Stimulated activated CD8-positive, alpha-beta memory T cell treated with anti-CD3 and anti-CD28 coated beads, Interleukin-12 subunit alpha, Interleukin-12 subunit beta, amount 100 ng/mL, for 1 hour (primary cell): ENCODE data around the gene SLC2A4RG.
"Not testable (repeated sequence)": the region's sequence is repeated elsewhere in the genome, so short reads cannot be mapped to it uniquely, and the experiment has no call there.

Experiments used
- DNase-seq: peaks from one replicate; pipeline ENCODE4 v3.0.0-alpha.2; 2020; ENCODE audit warnings: low read depth

Gene SLC2A4RG

DNA sequence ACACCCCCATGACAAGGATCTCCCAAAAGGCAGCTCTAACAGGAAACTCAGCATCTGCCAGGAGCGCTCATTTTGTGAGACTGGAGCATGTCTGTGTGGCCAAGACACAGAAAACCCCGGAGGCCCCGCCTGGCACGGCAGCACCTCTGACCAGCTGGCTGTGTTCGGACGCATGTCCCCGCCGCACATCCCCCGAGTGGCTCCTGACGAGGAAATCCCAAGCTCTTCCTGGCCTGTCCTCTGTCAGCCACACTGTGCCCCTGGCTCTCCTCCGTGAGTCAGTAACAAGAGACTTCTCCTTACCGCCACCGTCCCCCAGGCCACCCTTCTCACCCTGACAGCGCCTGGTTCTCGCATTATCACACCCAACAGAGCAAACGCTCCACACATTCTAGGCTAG lies 14.4 kb downstream of the SLC2A4RG start:
- no peak for DNase-seq

DNA sequence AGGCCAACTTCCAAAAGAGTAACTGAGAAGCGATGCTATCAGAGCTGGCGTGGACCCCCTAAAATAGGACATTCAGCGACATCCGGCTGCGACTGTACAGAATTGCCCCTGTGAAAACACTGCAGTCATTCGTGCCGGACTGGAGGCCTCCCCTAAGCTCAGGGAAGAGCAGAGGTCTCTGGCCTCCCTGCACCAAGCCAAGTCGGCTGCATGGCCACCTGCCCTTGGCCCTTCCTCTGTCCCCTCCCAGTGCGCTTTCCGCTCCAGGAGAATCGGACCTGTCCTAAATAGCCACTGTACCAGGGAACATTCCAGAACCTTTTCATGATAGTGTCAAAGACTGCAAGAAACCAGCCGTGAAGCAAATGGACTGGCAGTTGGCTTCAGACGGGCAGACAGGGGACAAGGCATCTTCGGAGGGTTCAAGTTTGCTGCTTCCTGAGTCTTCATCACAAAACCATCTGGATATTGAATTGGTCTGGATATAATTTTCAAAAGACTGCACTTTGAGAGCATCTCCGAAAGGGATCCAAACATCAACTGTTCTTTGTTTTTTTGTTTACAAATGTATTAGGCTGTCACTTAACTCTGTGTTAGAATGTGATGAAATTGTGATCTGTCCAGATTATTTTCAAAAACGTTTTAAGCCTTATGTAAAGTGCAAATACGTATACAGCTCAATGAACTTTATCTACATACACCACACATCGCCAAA lies 16.5 kb downstream of the SLC2A4RG start:
- DNase-seq: no peak

DNA sequence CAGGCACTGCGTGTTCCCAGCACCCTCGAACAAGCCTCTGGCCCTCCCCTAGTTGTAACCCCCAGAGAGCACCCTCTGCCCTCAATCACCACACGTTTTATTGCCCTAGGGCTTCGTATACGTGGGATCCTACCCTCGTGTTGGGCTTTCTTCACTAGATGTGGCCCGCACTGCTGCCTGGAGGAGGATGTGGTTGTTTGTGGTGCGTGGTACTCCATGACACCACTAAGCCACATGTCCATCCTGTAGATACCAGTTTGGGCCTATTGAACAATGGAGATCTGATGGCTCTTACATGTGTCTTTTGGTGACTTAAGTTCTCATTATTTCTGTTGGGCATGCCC lies 17.0 kb downstream of the SLC2A4RG start:
- DNase-seq: no peak

DNA sequence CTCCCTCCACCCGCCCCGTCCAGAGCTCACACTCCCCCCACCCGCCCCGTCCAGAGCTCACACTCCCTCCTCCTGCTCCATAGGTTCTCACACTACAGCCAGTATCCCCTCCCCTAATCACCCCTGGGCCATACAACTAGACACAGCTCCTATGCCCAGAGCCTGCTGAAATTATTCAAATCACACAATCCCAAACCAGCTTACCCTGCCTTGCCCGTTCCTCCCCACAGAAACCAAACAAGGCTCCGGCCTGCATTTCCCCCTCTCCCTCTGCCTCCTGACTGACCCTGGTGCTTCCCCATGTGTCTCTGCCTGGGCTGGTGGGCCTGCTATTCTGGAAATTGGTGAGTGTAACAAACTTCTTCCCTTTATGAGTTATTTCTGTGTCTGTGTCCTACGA lies 18.6 kb downstream of the SLC2A4RG start:
- no peak for DNase-seq

DNA sequence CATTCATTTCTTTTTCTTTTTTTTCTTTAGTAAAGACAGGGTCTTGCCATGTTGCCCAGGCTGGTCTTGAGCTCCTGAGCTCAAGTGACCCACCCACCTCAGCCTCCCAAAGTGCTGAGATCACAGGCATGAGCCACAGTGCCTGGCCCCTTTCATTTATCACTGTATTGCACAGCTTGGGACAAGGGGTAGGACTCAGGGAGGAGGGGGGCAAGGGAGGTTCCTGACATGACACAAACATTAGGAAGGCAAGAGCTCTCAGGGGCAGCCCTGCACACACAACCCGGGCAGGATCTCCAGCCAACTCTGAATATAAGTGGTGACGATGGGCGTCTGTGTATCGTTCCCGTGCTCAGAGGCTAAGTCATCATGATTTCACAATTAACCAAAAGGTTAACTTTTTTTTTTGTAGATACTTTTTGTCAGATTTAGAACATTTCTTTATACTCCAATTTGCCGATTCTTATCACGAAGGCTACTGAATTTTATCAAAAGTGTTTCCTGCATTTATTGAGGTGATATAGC lies 19.9 kb downstream of the SLC2A4RG start:
- no peak for DNase-seq

DNA sequence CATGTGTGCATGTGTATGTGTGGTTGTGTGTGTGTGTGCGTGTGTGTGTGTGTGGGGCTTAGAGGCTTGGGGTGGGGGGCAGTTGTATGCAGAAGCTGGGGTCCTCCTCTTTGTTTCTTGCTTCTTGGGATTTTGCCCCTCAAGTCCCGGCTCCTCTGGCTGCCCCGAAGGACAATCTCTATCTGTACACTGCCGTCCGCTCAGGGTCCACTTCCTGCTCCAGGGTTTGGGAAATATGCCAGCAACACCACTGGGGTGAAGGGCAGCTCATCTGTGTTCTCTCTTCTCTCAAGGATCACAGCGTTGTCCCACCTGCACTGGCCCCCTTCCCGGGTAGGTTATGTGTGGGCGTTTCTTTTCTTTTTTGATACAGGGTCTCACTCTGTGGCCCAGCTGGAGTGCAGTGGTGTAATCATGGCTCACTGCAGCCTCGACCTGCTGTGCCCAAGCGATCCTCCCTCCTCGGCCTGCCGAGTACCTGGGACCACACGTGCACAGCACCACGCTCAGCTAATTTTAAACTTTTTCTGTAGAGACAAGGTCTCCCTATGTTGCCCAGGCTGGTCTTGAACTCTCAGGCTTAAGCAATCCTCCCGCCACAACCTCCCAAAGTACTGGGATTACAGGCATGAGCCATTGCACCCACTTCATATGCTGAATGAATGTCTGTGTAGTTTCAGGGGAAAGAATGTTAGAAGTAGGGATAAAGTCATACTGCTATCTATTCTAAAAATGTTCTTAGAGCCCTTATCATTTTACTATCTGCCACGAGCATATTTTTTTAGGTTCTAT lies 25.7 kb downstream of the SLC2A4RG start:
- DNase-seq: no peak

DNA sequence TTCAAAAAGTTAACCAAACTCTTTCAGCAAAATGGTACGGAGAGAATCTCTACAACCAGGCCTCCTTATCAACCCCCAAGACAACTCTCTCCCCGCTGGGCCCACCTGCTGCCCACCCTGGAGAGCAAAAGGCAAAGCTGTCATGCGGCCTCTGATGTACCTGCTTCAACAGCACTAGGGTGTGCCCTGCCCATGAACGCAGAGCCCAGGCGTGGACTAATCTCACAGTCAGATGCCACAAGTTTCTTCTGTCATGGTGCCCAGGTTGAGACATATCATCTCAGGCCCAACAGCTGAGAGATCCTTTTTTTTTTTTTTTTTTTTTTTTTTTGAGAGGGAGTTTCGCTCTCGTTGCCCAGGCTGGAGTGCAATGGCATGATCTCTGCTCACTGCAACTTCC lies 26.3 kb downstream of the SLC2A4RG start:
- DNase-seq: no peak

DNA sequence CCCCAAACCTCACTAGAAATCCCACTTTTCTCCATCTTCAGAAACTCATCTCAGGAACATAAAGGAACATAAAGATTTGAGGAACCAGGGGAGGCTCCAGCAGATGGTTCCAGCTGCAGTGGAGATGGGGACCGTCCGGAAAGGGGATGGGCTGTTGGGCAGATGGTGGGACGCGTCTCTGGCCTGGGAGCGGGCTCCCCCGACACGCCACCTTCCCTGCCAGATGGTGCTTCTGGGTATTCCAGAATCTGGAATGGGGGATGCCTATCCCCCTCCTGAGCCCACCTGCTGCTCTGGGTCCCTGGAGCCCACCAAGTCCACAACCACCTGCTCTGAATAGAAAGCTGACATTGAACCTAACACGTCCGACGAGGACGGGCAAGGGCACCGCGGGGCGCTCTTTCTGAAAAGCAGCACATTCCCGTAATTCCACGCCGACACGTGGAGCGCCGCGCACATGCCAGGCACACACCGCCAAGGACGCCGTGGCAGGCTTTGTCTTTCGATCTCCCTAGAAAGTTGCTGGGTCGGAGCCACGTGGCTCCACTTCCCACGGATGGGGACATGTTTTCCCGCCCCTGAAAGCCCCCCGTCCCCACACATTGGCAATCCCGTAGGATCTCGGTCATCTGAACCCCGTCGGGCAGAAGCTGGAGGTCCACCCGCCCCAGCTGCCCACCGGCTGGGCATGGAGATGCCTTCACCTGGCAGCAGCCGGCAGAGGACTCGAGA lies 27.3 kb downstream of the SLC2A4RG start:
- DNase-seq: no peak

DNA sequence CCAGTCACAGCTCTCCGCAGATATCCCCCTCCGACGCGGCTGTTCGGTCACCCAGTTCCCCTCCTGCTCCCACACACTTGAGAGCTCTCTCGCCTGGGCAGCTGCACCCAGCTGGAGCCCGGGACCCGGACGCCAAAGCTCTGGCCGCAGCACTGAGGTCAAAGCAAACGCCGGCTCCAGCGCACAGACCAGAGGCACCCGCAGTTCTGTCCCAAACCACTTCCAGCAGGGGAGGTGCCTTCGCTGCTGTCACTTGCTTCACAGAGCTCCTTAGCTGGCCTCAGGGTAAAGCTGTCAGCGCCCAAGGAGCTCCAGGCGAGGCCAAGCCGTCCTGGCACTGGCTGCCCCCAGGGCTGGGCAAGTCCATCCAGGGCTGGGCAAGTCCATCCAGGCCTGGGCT lies 27.9 kb downstream of the SLC2A4RG start:
- DNase-seq: no peak

DNA sequence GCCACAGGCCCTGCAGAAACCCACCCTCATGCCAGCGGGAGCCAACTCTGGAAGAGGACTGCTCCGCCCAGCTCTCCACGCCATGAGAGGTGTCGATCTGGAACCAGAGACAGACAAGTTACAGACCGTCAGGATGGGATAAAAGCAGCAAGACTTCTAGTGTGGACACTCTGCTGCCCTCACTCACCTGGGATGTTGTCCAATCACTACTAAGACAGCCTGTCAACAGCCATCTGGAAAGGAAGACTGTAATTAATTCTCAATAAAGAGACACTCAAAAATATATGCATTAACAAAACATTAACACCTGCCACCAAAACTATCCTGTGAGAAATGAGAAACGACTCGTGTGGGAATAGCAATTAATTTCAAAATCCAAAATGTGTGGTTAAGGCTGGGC lies 28.3 kb downstream of the SLC2A4RG start:
- DNase-seq: no peak

DNA sequence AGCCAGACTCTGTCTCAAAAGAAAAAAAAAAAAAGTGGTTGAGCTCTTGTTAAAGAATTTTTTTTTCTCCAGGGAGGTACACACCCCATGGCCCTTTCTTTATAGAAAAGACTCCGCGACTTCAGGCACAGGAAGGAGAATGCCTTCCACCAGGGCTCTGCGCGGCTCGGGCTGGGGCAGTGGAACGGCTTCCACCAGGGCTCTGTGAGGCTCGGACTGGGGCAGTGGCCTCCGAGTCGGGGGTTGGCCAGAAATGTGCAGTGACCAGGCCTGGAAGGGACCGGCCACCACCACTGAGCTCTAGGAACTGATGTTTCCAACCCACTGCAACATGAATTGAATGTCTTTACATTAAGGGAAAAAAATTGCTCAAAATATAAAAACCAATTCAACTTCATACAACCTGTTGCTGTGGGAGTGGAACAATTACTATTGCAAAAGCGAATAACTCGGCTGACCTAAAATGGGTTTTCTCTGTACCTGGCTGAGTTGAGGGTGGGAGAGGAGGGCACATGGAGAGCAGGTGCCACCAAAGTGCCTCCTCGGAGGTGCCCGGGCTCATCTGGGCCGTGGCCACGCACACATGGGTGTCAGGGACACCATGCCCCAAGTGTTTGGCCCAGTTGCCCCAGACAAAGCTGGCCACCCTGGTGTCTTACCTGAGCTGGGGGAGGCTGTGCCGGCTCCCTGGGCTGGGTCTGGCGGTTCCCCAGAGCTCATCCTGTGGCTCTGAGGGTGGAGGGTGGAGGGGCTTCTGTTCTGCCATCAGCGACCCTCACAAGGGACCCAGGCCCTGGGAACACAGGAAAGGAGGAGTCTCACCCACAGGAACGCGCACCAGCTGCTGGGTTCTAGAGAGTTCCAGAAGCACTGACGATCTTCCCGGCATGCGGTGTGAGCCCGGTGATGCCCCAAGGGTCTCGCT lies 29.3 kb downstream of the SLC2A4RG start:
- DNase-seq: no peak

DNA sequence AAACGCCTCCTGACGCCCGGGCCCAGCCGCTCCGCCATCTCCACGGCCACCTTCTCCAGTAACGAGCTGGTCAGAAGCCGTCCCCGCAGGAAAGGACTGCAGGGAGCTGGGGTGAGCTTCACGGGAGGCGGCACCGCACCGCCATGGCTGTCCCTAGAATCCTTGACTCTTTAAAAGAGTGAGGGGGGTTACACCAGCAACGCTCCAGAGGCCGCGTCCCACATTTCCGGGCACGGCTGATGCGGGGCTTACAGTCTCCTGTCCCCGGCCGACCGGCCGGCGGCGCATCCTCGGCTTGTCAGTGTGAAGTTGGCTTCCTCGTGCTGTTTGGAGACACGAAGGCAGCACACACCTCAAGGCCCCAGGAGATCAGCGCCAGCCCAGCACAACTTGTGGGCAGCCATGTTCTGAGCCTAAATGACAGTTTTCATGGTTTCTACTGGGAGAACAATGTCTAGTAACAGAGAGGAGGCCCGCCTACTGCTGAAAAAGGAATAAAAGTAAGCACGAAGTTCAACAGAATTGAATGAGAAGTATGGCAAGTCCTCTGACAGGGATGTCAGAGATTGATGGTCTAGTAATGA lies 30.4 kb downstream of the SLC2A4RG start:
- DNase-seq: no peak

DNA sequence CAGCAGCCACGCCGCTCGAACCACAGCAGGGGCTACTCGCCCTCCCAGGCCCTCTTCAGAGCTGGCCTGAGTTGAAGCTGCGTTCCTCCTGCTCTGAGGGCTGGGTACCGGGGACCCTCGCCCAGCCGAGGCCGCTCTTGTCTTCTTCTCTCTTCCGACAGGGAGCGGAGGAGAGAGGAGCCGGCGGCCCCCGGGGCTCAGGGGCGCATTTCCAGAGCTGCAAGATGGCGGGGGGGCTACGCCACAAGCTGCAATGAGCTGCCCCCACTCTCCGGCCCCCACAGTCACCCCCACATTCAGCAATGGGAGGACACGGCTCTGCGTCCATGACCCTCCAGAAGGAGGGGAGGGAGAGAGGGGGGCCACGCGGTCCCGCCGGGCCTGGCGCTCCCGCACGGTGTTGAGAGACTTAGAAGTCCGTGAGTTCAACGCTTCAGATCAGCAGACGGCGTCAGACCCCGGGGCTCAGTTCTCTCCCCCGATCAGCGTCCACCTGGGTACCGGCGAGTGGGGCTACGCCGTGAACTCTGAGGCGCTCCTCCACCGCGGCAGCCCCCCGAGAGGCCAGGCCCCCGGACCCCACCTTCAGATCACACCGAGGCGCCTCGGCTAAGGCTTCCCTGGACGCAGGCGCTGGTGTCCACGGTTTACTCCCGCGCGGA lies 31.6 kb downstream of the SLC2A4RG start:
- DNase-seq: no peak

DNA sequence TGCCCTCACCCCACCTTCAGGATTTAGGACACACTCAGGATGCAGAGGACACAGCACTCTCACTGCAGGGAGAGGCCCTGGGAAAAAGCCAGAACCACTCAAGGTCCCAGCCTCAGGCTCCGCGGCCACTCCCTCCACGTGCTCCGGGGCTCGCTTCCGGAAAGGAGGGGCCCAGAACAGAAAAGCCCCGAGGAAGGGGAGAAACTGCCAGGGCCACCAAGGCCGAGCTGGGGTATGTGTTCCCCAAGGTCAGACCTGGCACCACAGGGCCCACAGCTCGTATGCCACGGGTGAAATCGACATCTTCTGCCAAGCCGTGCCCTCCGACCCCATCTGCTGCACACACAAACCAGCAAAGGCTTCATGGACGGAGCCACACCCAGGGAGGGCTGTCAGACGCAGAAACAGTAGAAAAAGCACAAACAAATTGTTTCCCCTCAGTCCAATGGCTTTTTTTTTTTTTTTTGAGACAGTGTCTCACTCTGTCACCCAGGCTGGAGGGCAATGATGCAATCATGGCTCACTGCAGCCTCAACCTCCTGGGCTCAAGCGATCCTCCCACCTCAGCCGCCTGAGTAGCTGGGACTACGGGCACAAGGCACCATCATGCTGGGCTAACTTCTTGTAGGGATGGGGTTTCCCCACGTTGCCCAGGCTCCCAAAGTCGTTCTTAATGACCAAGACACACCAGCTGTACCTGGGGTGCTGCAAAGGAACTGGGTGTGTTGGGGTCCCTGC lies 33.4 kb downstream of the SLC2A4RG start:
- DNase-seq: no peak

DNA sequence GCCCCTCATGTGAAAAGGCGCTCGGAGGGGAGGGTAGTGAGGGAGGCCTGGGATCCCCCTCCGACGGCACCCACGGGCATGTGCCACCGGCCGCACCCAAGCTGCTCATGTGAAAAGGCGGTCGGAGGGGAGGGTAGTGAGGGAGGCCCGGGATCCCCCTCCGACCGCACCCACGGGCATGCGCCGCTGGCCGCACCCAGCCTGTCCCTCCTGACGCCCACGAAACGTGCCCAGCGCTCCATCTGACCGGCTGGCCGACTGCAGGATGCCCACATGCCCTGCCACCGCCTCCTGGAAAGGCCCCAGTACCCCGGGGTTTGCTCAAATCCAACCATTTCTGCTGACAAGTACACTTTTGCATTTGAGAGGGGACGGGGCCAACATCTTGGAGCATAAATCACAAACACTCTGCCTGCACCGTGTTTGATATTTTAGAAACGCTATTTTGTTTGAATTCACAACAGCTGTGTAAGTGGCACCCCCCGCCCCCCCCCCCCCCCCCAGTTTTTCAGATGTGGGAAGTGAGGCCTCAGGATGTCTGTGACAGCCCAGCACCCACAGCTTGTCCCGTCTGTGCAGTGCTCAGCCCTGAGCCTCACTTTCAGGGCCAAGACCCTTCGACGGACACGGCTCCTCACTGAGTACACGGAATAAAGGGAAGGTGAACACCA lies 34.1 kb downstream of the SLC2A4RG start:
- DNase-seq: no peak

DNA sequence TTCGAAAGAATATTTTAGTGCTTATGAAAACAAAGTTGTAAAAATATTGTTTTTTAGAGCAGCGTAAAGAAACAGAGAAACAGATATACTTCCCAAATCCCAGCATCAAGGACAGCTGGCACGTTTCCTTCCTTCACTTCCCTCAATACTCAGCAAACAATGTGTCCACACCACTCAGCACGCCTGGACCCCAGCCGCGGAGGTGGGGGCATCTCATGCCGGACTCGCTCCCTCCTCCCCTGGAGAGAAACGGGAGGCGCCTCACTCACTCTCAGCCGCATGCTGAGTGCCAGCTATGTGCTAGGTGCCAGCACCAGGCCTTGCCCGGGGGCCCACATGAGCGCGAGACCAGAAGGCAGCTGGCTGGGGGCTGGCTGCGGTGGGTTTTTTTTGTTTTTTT lies 34.7 kb downstream of the SLC2A4RG start:
- DNase-seq: no peak

DNA sequence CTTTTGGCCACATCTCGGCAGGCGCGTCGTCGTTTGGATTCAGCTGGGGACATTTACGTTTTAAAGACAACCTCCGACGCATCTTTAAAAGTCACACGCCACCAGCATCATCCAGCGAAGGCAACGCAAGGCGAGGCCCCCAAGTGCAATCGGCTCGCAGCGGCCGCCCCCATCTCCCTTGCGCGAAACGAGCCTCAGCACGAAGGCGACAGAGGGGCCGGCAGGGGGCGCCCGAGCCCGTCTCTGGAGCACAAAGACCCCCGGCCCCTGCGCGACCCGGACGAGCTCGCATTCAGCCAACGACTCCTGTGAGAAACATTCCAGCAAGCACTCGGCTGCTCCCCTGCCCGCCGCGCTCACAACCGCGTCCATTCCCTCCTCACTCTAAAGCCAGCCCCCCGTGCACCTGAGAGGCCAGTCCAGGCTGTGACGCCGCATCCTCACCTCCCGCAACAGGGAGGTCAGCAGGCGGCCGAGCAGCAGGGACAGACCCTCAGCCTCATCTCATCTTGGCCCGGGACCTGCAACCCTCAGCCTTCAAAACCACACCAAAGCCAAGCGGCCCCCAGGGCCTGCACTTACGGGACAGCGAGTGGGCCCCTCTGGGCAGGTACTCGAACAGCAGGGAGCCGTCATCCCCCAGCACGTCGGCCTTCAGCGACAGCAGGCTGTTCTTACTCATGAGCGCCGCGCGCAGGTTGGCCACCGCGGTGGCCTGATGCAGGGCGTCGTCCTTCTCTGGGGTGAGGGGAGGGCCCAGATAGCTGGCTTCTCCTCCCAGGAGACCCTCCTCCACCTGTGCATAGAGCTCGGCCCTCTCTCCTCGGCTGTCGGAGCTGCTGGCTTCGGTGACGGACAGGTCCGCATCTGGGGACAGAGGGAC lies 35.8 kb downstream of the SLC2A4RG start:
- no peak for DNase-seq

DNA sequence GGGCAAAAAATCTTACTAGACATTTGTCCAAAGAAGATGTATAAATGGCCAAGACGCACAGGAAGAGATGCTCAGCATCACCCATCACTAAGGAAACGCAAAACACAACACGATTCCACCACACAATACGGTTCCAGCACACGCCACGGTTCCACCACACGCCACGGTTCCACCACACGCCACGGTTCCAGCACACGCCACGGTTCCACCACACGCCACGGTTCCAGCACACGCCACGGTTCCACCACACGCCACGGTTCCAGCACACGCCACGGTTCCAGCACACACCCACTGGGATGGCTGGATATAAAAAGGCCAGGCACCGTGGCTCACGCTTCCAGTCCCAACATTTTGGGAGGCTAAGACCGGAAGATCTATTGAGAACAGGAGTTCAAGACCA lies 37.3 kb downstream of the SLC2A4RG start:
- DNase-seq: not testable (repeated sequence)

DNA sequence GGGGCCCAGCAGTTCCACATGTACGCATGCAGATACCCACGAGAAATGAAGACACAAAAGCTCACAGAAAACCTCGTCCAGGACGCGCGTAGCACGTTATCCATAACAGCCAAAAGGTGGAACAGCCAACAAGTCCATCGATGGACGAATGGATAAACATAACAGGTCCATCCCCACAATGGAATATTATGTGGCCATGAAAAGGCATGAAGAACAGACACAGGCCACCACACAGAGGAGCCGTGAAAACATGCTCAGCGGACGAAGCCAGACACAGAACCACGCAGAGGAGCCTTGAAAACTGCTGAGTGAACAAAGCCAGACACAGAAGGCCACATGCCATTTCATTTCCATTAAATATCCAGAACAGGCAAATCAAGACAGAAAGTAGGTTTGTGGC lies 38.0 kb downstream of the SLC2A4RG start:
- no peak for DNase-seq
